Fibroblast of skin of scalp (primary cell): ENCODE results near the gene TRIL.

Experiments
- DNase-seq: peaks from one replicate; pipeline ENCODE4 v3.0.0-alpha.2; 2013

The TRIL gene

GRCh38 chr7:28981161-28981465 lies 23.0 kb upstream of the TRIL start:
- DNase-seq: no peak

GRCh38 chr7:28980451-28981160 lies 22.5 kb upstream of the TRIL start:
- peak; percentile 36 for DNase-seq

DNA sequence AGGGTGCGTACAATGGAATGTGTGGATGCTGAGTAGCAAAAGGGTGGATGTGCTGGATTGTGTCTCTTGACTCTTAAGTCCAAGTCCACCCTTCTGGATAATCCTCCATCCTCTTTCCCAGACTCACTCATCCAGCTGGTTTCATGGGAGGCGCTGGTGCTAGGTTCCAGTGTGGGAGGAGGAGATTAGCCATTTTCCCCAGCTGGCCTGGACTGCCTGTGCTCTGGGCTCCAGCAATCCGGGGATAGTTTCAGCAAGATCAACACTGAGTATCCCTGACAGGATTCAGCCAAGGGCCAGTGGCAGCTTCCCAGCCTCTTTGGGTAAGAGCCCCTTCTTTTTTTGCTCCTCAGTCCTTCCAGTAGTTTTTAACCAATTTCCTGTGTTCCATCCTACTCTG lies 21.6 kb upstream of the TRIL start:
- no peak for DNase-seq

DNA sequence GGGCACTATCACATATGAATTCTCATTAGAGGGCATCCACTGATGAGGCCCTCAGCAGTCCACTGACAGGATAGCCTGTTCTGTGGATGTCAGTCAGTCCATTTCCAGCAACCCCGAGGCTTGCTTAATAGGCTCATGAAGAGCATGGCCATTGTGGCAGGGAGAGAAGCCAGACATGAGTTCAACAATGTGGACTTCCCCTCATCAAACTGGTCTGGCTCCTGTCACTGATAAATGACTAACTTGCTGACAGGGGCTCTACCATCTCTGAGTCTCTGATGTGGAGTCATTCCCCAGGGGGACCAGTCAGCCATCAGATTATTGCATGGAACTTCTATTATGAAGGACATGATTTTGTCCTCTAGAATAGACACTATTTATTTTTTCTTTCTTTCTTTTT lies 19.8 kb upstream of the TRIL start:
- DNase-seq: no peak

DNA sequence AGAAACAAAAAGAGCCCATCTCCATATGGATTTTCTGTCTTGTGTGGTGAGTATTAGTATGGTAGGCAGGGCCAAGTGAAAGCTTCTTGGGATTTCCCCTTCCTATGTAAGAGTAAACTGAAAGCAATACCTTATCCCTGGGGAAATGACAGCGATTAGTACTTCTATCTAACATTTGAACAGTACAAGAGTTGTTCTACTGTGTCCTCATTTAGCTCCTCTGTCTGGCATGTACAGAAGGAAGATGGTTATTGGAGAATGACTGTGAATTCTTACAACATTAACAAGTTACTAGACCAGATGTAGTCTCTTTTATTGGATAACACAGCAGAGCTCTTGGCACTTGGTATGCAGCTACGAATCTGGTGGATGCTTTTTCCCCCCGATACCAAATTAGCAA lies 17.9 kb upstream of the TRIL start:
- DNase-seq: peak; percentile 44

- DNase-seq: no peak
Observed at GRCh38 chr7:28973591-28973990, 15.5 kb upstream of the TRIL start.

DNA sequence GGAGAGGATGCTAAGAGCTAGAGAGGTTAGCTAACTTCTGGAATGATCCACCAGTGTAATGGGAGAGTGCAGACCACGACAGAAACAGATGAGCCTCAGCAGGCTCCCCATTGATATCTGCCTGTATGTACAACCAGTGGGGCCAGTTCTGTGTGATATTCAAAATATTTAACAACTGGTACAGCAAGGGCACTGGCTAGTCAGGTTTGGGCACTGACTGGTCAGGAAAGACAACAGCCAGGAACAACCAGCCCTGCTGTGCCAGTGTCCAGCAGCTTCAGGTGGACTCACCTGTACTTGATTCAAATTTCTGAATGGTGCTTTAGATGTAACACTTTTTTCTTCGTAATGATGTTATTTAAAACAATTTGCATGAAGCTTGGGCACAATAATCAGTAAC lies 5.9 kb upstream of the TRIL start:
- no peak for DNase-seq

GRCh38 chr7:28961972-28962371 lies 3.8 kb upstream of the TRIL start:
- DNase-seq: no peak

DNA sequence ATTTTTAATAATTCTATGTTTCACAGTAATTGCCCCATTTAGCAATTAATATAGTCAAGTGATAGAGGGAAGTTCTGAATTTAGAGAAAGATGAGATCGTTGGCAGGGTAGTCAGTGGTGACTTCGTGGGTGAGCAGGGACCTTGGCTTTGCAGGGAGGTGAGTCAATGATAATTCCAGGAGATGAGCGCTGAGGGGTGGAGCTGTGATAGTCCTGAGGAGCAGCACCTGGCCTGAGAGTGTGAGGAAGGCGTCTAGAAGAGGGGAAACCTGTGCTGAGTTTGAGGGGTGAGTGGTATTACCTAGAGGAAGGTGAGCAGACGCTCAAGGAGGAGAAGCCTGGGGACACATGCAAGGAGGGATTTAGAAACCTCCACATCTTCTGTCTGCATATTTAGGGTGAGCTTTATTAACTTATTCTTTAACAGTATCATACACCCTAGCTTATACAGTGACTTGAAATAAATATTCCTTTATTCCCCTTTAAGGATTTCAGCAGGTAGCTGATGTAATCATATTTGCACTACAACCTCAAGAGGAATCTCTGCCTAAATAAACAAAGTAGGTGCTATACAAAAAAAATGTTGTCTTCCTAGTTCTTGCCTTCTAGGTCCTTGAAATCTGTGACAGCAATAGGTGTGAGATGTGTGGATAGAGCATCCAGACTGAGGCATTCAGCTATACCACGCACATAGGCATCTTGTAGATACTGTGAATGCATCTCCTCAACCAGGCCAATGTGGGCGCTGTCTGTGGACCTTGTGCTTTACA lies 2.1 kb upstream of the TRIL start:
- no peak for DNase-seq

- DNase-seq: no peak
Observed at GRCh38 chr7:28958980-28959347, 834 bp upstream of the TRIL start.

DNA sequence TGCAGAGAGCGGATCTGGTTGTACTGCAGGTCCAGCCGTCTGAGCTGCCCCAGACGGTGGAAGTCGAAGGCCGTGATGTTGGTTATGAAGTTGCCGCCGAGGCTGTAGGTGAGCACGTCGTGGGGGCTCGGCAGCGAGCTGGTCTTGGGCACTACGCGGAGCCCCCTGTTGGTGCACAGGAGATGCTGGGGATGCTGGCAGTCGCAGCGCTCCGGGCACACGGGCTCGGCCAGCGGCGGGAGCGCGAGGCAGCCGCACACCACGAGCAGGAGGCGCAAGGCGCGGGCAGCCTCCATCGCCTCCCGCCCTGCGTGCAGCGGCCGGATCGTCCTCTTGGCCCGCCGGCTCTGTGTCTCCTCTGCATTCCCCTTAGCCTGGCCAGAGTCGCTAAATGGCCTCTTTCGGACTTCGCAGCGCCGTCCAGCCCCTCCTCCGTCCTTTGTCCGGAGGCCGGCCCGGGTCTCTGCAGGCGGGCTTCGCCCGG lies 337 bp downstream of the TRIL start:
- no peak for DNase-seq

DNA sequence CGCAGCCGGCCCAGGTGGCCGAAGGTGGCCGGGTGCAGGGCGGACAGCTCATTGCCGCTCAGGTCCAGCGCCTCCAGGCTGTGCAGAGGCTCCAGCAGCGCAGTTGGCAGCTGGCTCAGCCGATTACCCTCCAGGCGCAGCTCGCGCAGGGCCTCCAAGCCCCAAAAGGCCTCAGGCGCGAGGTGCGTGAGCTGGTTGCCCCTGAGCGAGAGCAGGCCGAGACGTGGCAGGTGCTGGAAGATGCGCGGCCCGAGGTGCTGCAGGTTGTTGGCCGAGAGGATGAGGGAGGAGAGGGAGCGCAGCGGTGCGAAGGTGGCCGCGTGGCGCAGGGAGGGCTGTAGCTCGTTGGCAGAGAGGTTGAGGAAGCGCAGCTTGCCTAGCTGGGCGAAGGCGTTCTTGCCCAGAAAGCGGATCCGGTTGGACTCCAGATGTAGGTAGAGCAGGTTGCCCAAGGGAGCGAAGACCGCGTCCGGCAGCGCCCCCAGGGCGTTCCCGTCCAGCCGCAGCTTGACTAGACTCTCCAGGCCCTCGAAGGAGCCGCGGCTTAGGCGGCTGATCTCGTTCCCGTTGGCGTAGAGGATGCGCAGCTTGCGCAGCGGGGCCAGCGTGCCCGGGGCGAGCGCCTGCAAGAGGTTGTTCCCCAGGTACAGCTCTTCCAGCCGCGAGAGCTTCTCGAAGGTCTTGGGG lies 923 bp downstream of the TRIL start:
- DNase-seq: no peak

- peak; percentile 59 for DNase-seq
Observed at GRCh38 chr7:28956608-28957063, 1.5 kb downstream of the TRIL start.

DNA sequence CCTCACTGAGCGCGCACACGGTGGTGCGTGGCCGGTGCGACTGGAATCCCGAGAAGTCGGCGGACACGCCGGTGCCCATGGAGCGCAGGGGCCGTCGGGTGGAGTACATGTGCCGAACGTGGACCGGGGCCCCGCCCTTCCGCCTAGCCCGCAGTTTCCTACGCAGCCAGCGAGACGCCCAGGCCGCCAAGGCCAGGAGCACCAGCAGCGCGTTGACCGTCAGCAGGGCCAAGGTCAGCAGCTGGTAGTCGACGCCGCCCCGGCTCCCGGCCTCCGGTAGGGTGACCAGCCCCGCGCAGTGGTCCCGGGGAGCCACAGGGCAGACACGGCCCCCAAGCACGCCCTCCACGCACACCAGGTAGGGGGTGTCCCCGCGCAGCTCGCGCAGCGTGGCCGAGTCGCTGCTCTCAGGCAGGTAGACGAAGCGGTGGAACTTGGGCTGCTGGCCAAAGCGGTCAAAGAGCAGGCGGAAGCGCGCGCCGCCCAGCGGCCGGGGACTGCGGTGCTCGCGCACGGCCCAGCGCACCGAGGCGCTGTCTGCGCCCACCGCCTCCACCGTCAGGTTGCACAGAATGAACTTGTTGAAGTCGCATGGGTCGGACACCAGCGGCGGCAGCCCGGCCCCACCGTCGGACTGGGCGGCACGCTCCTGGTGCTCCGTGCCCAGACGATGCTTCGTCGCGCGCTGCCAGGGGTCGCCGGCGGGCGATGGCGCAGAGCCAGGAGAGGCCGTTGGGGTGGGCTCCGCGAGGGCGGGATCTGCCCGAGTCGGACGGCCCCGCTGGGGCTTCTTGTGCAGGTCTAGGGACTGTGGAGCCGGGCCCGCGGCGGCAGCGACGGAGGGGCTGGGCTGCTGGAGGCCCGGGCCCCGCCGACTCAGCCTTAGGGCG lies 2.2 kb downstream of the TRIL start:
- DNase-seq: peak; percentile 42

GRCh38 chr7:28955356-28955717 lies 2.8 kb downstream of the TRIL start:
- no peak for DNase-seq

DNA sequence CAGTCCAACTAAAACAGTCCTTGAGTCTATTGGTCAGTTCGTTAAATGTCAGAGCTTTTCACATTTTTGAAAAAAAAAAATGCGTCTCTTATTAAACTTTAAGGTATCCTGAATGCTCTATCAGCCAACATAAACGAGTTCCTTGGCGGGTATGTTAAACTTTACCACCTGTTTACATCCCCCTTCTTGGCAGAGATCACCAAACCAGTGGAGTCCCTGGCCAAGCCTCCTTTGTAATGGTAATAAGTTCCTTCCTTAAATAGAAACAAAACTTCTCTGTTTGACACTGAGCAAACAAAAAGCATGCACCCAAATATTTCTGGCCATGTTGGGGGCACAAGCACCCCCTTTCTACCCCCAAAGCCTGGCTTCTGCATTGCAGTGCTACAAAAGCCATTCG lies 3.2 kb downstream of the TRIL start:
- DNase-seq: no peak

DNA sequence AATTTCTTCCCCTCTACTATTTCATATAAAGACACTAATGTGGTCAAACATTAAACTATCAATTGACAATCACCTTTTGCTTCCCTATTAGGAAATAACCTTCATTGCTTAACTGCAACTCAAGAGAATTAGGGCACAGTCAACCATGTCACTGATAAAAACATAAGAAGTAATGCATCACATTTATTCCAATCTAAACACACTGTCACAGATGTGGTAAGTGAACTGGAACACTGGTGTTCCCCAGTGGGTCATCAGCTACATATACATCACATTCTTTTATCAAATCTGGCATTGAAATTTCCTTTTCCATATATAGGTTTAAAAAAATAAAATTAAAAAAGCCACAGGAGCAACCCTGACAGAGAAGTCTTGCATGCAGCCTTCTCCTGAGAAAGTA lies 3.7 kb downstream of the TRIL start:
- DNase-seq: no peak

GRCh38 chr7:28953633-28954032 lies 4.5 kb downstream of the TRIL start:
- DNase-seq: peak; percentile 41

DNA sequence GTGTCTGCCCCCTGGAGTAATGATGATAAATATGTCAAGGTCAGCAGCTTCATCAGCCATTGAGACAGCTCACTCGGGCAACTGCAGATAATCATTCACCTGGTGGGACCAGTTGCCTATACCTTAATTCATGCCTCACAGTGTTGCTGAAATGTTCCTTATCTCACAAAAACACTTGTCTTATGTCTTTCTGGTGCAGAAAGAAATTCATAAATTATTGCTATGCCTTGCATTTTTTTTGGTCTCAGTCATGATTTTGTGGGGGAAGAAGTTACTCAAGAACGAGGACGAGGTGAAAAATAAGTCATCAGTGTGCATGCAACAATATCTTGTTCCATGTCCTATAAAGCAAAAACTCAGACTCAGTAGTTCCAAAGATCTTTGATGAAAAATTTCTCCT lies 16.0 kb downstream of the TRIL start:
- peak; percentile 24 for DNase-seq

DNA sequence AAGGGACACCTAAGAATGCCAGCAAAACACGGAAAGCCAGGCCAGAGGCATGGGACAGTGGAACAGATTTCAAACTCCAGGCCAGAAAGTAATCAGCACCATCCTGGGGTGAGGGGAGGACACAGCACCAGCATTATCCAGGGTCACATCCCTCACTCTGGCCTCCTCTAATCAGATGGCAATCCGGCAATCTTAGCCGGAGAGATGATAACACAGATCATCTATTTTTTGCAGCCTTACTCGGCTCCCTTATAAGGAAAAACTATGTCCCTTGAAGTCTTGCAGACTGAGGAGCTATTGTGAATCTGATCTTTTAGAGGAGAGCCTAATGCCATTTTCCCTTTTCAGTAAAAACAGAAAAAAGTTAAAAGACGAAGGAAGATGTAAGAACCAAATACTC lies 16.5 kb downstream of the TRIL start:
- DNase-seq: no peak

DNA sequence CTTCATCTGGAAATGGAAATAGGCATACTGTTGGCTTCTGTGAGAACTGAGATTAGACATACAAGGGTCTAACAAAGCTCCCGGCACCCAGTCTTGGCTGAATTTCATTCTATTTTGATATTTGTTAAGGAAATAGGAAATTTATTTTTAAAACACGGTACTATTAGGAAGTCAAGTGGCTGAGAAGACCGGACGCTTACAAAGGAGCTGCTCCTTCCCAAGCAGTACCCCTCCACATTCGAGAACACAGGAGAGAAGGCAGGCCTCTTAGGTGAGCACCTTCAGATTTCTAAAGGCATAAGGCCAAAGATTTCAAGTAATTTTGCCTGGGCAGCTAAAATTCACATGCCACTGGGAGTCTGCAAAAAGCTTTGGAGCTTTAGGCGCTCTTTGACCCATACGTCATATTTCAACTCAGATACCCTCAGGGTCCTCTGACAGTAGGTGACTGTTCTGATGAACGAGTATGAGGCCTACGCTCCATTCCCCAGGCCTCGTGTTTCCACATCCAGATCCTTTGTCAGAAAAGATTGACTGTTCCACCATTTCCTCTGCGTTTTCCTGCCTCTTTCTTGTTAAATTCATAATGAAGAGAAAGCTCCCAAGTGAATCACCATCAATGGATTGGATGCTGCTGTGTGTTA lies 17.3 kb downstream of the TRIL start:
- DNase-seq: no peak

GRCh38 chr7:28939844-28940544 lies 18.1 kb downstream of the TRIL start:
- peak; percentile 64 for DNase-seq
